ENCODE measurements around the gene CBX4. TPM values are rescaled to one million over a fixed set of nuclear protein-coding genes. Genes with fewer than 3 reads are reported as not detected.

The CBX4 gene
- total and polyA plus RNA-seq, 2 of the 13 experiments (the other 11 are each of a cell fraction or from before 2014, with no cell fraction given), result 25.8 to 50.8 TPM

DNA sequence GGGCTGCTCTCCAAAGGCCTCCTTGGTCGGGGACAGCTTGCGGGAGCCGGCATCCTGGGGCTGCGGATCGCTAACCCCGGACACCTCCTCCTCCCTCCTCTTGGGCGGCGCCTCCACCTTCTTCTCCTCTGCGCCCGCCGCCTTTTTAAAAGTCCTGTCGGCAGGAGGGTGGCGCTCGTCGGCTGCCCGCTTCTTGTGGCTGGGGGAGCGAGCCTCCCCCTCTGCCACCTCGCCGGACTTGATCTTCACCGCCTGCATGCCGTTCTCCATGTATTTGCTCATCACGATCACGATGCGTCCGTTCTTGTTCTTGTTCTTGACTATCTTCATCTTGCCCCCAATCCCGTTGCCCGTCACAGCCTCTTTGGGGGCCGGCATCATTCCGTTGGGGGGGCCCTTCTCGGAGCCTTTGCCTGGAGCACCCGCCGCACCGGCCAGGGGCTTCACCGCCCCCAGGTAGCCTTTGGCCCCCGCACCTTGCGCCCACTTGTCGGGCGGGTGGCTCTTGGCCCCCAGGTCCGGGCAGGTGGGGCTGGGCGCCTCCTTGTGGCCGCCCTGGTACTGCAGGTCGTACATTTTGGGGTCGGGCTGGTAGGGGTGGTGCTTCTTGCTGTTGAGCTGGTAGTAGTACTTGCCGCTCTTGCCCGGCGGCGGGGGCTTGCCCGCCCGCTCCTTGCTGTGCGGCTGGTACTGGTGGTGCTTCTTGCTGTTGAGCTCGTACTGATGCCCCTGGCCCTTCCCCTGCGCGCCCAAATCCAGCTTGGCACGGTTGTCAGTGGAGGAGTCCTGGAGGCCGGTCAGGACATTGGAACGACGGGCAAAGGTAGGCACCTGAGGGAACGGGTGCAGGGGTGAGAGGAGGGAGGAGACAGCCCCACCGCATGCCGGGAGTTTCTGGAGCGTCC lies 4.4 kb downstream of the CBX4 start (continued):
- TF ChIP-seq, protein P1, sequence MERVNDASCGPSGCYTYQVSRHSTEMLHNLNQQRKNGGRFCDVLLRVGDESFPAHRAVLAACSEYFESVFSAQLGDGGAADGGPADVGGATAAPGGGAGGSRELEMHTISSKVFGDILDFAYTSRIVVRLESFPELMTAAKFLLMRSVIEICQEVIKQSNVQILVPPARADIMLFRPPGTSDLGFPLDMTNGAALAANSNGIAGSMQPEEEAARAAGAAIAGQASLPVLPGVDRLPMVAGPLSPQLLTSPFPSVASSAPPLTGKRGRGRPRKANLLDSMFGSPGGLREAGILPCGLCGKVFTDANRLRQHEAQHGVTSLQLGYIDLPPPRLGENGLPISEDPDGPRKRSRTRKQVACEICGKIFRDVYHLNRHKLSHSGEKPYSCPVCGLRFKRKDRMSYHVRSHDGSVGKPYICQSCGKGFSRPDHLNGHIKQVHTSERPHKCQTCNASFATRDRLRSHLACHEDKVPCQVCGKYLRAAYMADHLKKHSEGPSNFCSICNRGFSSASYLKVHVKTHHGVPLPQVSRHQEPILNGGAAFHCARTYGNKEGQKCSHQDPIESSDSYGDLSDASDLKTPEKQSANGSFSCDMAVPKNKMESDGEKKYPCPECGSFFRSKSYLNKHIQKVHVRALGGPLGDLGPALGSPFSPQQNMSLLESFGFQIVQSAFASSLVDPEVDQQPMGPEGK (CRISPR knock-in tag; IDR thresholded peaks at IDR 0.05), result peak; percentile 94
- TF ChIP-seq, protein P2, sequence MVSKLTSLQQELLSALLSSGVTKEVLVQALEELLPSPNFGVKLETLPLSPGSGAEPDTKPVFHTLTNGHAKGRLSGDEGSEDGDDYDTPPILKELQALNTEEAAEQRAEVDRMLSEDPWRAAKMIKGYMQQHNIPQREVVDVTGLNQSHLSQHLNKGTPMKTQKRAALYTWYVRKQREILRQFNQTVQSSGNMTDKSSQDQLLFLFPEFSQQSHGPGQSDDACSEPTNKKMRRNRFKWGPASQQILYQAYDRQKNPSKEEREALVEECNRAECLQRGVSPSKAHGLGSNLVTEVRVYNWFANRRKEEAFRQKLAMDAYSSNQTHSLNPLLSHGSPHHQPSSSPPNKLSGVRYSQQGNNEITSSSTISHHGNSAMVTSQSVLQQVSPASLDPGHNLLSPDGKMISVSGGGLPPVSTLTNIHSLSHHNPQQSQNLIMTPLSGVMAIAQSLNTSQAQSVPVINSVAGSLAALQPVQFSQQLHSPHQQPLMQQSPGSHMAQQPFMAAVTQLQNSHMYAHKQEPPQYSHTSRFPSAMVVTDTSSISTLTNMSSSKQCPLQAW (CRISPR knock-in tag; IDR thresholded peaks at IDR 0.05), result peak; percentile 49; the same call in 1 of the 2 replicates
- TF ChIP-seq ZNF496 (CRISPR knock-in tag; IDR thresholded peaks at IDR 0.05; ENCODE audit: insufficient replicate concordance) (no peak), HNRNPUL1 (IDR thresholded peaks at IDR 0.05; ENCODE audit: low read depth, low read length) (no peak), GABPB1 (CRISPR knock-in tag; IDR thresholded peaks at IDR 0.05) (peak; percentile 63; the same call in 1 of the 2 replicates), HOXA5 (CRISPR knock-in tag; IDR thresholded peaks at IDR 0.05) (peak; percentile 59; the same call in 1 of the 2 replicates), ZNF350 (CRISPR knock-in tag; IDR thresholded peaks at IDR 0.05; ENCODE audit: borderline replicate concordance, low read depth) (peak; percentile 55; the same call in 1 of the 2 replicates), LCORL (IDR thresholded peaks at IDR 0.05) (no peak), LCORL (CRISPR knock-in tag; IDR thresholded peaks at IDR 0.05) (peak; percentile 9; the same call in 1 of the 2 replicates), MYNN (CRISPR knock-in tag; IDR thresholded peaks at IDR 0.05; ENCODE audit: low read depth) (no peak), ZSCAN25 (CRISPR knock-in tag; IDR thresholded peaks at IDR 0.05) (peak; percentile 79), MAFG (CRISPR knock-in tag; IDR thresholded peaks at IDR 0.05) (no peak), ZNF30 (CRISPR knock-in tag; IDR thresholded peaks at IDR 0.05) (no peak), TAF15 (IDR thresholded peaks at IDR 0.05; ENCODE audit: low read depth, low read length, poor library complexity, severe bottlenecking) (peak; percentile 83), ZNF678 (CRISPR knock-in tag; IDR thresholded peaks at IDR 0.05) (0 out of 2 replicates have a peak, but pooled peaks have one; percentile 37), MAZ (IDR thresholded peaks at IDR 0.05; ENCODE audit: borderline replicate concordance, low read depth, low read length) (peak; percentile 70; the same call in 1 of the 2 replicates), MAZ (CRISPR knock-in tag; IDR thresholded peaks at IDR 0.05; ENCODE audit: low read depth) (peak; percentile 75; the same call in 1 of the 2 replicates), ZNF614 (CRISPR knock-in tag; IDR thresholded peaks at IDR 0.05; ENCODE audit: borderline replicate concordance) (no peak), ZBTB42 (CRISPR knock-in tag; IDR thresholded peaks at IDR 0.05) (0 out of 2 replicates have a peak, but pooled peaks have one; percentile 44), POLR2G (IDR thresholded peaks at IDR 0.05; ENCODE audit: low read depth, low read length) (peak; percentile 33), SRSF4 (IDR thresholded peaks at IDR 0.05; ENCODE audit: low read depth, low read length, poor library complexity, severe bottlenecking) (no peak)
- TF ChIP-seq, protein P3, sequence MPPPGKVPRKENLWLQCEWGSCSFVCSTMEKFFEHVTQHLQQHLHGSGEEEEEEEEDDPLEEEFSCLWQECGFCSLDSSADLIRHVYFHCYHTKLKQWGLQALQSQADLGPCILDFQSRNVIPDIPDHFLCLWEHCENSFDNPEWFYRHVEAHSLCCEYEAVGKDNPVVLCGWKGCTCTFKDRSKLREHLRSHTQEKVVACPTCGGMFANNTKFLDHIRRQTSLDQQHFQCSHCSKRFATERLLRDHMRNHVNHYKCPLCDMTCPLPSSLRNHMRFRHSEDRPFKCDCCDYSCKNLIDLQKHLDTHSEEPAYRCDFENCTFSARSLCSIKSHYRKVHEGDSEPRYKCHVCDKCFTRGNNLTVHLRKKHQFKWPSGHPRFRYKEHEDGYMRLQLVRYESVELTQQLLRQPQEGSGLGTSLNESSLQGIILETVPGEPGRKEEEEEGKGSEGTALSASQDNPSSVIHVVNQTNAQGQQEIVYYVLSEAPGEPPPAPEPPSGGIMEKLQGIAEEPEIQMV (CRISPR knock-in tag; IDR thresholded peaks at IDR 0.05; ENCODE audit: low read depth), result 0 out of 2 replicates have a peak, but pooled peaks have one; percentile 39
- TF ChIP-seq, protein P4, sequence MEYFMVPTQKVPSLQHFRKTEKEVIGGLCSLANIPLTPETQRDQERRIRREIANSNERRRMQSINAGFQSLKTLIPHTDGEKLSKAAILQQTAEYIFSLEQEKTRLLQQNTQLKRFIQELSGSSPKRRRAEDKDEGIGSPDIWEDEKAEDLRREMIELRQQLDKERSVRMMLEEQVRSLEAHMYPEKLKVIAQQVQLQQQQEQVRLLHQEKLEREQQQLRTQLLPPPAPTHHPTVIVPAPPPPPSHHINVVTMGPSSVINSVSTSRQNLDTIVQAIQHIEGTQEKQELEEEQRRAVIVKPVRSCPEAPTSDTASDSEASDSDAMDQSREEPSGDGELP (IDR thresholded peaks at IDR 0.05; ENCODE audit: borderline replicate concordance, low read depth), result peak; percentile 30; the same call in 1 of the 2 replicates
